Tongue (tissue), 2 donors: ENCODE data around the gene KCNK16. TPM values are rescaled to one million over a fixed set of nuclear protein-coding genes. Genes with fewer than 3 reads are reported as not detected.
A peak's percentile ranks its signal among the peaks of the same experiment; 100 is the strongest.

Experiments
- DNase-seq: peaks from one replicate; pipeline ENCODE4 v3.0.0-alpha.2; 2015
- total RNA-seq: library from RNA; depleted of rRNA; stranded (reverse); fragments of >200 nt; gene quantifications from one replicate; pipeline ENCODE4 v1.2.3, GENCODE V29; 2014

The KCNK16 gene
- total RNA-seq: not detected

DNA sequence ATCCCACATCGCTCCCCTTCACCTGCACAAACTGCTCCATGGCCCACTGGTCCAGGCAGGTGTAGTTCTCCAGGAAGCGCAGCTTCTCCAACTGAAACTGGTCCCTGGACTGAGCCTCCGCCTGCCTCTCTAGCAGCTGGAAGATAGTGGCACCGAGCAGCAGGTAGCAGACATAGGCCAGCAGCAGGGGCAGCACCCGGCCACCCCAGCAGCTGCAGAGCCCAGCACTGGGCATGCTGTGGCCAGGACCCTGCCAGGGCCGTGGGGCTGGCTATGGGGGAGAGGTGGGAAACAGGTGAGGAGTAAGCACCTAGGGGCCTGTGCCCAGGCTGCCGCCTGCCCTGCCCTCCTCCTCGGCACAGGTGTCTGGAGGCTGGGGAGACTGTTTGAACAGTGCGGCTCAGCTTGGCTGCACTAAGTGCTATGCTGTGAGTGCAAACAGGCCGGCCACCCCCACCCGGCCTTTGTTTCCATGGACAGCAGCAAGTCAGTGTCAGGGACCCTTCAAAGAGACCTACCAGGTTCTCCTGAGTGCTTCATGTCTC, at the start of gene KCNK16:
TSS of gene KCNK16 (minus strand) at position 397 of the 545 bp plus-strand sequence. CDS start at position 235, 162 bp downstream.
- no peak for DNase-seq

DNA sequence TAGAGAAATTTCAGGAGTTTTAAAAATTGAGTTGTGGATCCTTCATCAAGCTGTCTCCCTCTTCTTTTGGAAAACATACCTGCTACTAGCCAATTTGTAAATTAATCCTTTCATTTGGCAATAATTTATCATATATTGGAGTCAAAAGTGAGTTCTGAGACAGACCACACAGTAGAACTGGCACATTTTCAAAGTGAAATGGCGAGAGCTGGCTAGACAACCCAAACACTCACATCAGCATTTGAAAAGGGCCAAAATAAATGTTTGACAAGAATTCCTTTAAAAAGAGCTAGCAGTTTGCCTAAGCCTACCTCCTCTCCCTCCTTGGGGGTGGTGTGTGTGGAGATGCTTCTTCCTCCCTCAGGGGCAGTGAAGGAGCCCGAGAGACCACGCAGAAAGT, 47.9 kb upstream of the KCNK16 start:
- DNase-seq: peak; percentile 32

DNA sequence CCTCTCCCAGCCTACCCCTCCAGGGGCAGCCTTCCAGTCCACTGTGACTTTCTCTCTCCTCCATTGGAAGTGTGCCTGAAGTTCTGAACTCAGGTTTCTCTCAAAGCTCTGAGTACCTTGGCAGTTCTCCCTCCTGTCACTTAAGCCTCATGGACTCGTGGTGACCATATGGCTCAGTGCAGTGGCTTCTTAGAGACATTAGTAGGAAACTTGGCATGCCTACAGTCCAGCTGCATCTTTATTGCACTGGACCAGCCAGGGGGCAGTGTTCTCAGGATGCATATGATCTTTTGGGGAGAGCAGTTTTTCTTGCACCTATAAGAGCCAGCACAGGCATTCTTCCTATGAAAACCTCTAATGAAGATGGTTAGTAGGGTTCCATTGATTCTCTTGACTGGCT, 47.5 kb upstream of the KCNK16 start:
- peak; percentile 51 for DNase-seq

DNA sequence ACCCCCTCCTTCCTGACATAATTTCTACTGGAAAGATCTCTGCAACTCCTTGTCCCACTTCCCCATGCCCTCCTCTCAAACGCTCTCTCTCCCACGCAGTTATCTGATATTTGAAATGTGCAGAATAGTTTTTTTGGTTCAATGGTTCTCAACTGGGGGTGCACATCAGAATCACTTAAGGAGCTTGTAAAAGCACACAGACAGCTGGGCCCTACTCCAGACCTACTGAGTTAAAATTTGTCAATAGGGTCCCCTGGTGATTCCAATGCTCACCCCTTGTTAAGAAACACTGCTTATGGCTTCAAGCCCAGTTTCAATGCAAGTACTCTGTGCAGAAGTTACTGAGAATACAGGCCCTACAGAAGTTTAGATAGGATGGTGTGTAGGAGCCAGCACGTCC, 45.2 kb upstream of the KCNK16 start:
- DNase-seq: peak; percentile 15

DNA sequence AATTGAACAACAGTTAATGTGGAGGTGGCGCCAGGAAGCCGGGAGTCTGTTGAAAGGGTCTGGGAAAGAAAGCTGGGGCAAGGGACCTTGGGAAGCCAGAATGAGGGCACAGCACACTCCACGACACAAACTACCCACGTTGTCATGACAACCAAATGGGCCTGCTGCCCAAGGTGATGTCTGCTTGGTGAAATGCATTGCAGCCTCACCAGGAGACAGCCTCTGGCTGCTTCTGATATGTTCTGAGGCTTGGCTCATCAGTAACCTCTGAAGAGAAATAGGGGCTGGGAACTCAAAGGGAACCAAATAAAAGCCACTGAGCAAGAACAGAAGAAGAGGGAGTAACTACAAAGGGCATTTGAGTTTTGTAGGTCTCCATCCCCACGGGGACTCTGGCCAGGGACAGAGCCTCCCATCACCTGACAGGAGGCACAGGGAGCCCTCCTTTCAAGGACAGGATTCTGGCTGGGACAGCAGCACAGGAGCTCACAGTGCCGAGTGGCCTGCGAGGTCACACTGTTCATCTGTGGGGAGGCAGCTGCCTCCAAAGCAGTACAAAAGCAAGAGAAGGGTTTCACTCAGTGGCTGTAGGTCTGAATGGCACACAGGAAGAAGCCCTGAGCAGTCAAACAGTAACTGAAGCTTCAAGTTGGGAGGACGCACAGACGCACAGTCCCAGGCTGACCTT, 44.6 kb upstream of the KCNK16 start:
- no peak for DNase-seq

DNA sequence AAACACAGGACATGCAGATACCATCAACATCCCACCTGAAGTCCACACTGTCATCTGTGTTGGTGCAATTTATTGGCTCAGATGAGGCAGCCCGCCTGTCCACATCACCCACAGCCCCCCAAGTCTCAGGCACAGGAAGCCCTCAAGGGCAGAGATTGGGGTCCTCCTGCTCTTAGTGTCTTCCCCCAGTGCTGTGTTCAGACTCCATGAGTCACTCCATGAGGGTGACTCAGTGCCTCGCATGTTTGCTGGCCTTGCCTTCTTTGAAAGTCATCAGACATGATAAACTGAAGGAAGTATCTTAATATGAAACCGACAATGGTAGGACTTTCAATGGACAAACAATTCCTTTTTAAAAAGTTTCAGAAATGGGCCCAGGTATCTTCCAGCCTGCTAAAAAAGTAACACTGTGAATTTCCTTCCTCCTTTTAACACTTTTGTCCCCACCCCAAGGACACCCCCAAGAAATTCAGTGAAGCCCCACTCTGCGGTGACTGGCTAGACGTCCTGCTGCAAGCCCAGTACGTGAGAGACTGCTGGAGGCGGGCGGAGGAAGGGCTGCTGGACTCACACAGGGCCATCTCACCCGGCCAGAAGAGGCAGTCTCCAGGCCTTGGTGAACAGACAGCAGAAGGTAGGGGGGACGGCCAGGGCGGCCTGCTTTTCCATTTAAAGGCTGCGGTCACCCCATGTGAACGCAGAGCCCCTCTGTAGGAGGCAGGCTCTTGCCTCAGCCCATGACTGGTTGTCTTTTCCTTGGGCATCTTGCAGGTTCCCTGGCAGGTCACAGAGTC, 43.0 kb upstream of the KCNK16 start:
- no peak for DNase-seq

DNA sequence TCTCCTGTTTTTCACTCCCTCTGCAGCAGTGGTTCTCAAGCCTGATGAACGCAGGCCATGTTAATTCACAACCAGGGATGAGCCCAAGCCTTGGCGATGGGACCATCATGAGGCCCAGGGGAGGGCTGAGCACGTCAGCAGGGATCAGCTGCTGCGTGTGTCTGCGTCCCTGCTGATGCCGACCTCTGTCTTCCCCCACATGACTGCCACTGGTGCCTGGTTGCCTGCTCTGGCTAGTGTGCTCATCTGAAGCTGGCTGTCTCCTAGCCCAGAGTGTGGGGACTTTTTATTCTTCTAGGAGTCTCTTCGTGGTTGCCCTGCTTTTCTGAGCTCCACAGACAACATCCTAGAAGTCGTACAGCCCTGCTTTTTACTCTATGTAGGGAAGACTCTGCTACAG, 40.8 kb upstream of the KCNK16 start:
- no peak for DNase-seq

DNA sequence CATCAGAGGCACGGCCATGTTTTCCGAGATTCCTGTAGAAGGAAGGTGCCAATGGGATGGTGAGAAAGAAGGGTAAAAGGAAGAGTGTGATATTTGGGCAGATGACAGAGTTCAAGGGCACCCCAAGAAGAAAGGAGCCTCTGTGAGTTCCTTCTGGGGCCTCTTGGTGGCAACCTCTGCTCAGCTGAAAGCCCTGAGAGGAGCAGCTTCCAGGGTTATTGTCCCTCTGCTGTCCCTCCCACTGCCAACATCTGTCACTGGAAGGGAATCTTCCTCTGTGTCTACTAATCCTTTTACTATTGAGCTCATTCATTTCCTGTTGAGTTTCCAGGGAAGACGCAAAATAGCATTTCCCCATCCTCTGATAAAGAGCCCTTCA, 40.0 kb upstream of the KCNK16 start:
- DNase-seq: peak; percentile 31

DNA sequence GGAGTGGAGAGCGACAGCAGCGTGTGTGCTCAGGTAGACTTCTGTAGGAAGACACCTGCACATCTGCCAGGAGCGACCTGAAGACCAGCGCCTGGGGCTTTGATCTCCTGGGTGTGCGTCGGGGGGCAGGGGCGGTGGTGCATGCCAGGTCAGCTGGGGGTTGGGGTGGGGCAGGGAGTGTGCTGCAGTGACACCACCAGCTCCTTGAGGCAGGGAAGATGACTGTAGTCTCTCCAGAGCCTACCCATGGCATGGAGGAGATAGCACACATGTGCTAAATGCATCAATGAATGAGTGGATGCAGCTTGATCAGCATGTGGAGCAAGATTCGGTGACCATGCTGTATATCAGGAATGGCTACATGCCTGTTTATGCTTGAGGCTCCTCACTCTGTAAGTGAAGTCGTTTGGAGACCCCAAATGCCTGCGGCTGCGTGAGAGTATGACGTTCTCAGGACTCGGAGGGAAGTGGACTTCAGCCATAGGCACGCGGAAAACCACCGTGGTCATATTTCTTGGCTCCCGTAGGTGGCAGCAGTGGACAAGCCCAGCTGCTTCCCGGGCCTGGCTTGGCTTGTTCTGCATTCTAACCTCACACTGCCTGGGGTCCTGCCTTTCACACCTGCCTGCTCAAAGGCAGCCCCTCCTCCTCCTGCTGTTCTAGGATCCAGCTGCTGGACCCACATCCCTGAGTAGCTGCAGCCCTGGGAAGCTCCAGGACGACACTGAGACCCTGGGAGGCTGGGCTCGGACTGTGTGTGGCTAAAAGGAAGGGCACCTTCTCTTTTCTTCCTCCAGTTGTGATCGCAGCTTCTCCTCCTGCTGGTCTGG, 39.4 kb upstream of the KCNK16 start:
- DNase-seq: peak; percentile 89

DNA sequence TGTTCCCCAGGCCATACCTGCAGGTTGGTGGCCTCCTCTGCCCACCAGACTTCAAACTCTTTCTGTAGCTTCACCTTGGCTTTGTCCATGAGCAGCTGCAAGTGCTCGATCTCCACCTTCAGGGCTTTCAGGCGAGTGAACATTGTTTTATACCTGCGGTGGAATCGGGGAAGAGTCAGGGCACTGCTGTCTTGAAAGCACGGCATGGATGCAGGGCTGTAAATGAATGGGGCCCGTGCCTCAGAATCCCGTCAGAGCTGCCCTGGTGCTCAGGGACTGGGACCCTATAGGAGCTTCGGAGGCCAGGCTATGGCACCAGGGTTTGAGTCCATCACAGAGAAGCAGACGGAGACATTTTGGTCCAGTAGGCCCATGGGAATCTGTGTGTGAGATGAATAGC, 37.9 kb upstream of the KCNK16 start:
- no peak for DNase-seq

DNA sequence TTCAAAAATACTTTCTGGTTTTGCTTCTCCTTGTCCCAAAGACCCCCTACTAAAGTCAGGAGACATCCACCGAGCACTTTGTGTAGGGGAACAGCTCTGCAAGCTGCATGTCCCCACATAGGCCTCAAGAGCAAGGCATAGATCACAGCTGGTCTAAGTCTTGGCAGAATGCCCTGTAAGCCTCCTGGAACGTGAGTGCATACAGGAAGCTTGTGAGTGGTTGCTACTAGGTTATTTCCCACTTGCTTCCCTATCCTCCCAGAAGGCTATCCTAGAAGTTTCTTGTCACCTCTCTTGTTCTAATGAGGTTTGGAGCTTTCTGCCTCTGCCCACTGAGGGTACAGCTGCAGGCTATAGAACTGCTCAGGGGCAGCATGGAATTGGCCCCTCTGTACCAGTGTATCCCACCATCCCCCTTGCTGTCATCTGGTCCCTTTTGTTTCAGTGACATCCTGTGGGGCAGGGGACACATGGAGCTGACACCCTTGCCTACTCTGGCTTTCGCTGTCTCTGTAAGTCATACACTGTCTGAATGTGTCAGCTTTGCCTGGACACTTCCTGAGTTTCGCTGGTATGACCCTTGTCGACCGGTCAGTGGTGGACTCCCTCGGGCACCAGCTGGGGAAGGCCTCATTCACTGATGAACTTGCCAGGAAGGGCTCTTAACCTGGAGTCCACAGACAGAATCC, 35.6 kb upstream of the KCNK16 start:
- DNase-seq: peak; percentile 93

DNA sequence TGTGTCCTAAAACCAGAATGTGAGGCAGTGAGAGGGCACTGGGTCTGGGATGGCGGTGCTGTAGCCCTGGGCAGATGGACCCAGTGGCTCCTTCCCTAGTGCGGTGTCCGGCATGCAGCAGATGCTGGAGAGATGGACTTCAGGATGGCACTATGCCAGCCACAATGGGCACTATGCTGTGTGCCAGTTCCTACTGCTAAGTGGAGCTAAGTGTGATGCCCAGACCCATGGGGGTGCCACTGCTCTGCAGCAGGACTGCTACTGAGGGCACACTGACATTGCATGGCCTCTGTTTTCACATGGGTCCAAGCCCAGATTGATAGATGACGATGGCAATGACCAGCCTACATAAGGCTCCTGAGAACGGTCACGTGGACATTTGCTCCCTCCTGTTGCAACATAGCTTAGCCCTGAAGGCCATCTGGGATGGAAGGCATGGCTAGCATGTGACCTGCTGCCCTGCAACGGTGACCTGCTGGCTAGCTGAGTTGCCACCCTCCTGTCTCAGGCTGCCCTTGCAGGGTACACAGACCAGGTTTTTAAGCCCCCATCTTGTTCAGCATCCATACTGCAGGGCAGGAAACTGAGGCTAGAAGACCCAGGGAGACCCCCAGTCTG, 31.3 kb upstream of the KCNK16 start:
- DNase-seq: no peak

DNA sequence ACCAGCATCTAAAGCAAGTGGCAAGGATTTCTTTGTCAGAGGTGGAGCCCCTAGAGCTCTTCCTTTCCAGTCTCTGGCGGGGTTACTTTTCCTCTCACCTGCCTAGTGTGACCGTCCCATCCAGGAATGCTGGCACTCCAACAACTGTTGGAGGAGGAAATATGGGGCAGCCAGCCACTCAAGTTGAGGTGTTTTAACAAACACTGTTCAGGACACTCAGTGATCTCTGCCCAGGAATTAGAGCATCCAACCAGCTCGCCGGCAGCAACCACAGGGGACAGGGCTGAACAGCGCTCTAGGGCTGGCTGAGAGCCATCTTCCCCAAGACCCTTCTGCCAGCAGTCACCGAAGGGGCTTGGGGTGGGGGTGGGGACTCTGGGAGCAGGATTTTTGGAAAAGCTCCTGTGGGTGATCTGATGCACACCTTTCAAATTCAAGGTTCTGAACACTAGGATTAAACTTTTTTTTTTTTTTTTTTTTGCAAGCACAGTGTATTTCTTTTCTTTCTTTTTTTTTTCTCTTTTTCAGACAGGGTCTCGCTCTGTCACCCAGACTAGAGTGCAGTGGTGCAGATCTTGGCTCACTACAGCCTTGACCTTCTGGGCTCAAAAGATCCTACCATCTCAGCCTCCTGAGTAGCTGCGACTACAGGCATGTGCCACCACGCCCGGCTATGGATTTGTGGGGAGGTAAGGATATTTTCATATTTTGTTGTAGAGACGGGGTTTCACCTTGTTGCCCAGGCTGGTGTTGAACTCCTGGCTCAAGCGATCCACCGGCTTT, 28.4 kb upstream of the KCNK16 start:
- no peak for DNase-seq

DNA sequence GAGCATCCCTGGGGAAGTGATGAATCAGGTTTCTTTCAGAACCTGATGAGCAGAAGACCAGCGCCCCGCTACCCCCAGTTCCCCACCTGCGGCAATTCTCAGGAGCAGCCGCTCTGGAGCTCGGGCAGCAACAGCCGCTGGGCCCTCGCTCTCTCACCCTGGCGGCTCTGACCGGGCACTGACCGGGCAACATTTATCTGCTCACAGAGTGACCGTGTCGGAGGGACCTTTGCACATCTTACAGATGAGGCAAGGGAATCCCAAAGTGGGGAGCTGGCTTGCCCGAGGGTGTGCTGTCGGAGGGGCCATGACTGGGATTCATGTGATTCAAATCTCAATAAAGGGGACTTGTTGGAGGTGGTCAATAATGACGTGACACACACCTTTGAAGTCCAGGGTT, 26.2 kb upstream of the KCNK16 start:
- no peak for DNase-seq

DNA sequence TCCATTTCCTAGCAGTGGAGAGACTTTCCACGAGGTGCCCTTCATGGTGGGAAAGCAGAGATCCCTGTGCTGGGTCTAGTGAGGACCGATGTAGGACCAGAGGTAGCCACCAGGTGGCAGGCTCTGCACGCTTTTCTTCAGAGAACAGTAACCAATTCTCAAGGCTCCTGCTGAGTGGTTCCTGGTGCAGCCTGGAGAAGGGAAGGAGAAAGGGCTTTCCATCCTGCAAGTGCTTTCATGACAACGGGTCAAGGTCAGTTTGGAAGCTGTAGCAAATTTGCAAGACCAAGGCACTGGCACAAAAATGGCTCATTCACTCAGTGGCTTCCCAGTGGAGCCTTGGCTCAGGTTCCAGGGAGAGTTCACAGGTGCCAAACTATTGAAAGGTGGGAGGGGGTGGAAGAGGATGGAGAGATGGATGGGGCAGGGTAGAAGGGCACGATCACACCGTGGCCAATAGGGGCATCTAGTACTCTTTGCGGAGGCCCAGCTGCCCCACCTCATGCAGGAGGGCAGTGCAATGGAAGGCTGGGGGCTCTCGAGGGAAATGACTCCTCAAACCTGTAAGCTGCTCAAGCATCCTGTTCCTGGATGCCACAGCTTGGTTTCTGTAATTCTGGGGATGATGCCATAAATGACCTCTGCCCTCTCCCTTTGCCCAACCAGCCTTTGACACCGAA, 25.5 kb upstream of the KCNK16 start:
- peak; percentile 87 for DNase-seq

DNA sequence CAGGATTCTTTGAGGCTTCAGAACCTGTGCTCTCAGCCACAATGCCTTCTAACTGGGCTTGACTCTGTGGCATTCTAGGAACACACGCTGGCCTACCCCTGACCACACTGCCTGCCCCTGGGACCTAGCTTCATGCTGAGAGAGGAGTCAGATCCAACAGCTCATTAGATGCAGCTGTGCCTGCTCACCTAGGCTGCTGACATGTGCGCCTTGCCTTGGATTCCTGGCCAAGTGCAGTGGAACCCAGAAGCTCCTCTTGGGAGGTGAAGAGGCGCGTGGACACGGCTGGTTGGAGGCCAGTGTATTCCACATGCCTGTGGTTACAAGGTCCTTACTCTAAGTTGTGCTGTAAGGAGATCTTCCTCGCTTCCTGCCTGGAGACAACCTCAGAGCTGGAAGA, 24.7 kb upstream of the KCNK16 start:
- DNase-seq: no peak

DNA sequence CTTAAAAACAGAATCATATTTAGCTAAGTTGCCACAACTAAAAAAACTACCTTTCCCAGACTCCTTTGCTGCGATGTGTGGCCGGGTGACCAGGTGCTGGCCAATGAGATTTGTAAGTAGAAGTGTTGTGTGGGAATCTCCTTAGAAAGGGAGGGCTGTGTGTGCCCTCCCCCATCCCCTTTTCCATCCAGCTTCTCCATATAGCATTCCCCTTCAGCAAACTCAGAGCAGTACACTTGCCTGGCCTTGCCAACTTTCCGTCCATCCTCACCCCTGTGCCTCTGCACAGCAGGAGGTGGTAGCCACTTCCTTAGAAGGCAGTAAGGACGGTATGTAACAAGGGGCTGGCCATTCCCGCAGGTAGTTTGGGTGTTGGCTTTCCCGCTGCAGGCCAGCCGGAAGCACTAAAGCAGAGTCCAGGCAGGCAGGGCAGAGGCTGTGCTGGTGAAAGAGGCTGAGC, 22.3 kb upstream of the KCNK16 start:
- DNase-seq: no peak

DNA sequence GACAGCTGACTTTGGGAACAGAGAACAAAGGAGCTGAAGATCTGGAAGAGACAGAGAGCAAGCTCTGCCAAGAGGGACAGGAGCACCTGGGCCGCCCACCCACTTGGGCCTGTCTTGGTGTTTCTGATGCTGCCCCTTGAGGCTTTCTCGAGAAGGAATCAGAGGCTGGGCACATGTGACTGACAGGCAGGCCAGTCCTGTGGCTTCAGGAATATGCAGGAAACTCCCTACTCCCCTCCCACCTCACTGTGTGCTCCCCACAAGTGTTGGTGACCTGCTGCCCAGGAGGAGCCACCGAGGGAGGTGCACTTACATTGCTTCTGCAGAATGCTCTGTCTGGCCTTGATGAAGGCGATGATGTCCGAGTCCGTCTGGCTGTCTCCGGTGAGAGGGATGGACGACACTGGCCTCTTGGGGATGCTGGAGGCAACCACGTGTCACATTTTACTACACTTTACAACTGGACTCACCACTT, 20.9 kb upstream of the KCNK16 start:
- DNase-seq: no peak

DNA sequence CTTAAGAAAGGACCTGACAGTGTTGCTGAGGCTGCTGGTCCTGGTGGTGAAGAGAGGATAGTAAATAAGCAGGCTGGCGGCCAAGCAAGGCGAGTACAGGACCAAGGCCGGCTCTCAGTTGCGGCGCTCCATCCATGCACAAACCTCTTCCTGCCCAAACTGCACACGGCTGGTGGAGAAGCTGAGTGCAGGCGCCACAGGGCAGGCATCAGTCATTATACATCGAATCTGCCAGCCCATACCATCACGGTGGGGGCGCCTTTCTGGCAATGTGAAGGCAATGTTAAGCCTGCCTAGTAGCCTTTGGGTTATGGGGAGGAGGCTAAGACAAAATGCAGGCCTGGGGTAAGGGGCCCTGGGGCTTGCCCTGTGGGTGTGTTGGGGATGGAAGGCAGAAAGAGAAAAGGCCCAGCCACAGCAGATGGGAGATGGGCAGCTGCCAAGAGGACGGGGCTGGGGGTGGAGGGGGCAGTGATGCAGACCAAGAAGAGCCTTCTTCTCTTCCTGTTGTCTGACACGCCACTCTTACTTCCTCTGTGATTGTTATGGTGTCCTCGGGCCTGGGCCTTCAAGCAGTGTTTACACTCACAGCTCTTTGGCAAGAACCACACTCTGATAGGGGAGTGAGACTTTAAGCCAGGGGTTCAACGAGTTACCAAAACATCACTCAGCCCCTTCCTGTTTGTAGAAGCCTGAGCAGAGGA, 20.3 kb upstream of the KCNK16 start:
- peak; percentile 44 for DNase-seq
